Activated CD4-positive, alpha-beta T cell treated with anti-CD3 and anti-CD28 coated beads for 36 hours (primary cell): ENCODE measurements around the gene TXNL4A. TPM values are rescaled to one million over a fixed set of nuclear protein-coding genes. Genes with fewer than 3 reads are reported as not detected.

Source experiments
- ATAC-seq: fragments of 200-7000 bp; cut with Tn5 transposase; one replicate; pipeline ENCODE4 v1.10.0; 2021; ENCODE audit warnings: mild to moderate bottlenecking, moderate library complexity
- CTCF ChIA-PET: fragments of 350-600 bp; sonication (Branson Sonifier 250); formaldehyde crosslinking; loops from one replicate; lab custom pipeline; 2021; ENCODE audit warnings: antibody characterized with exemption; lab: Charles Lee
- POLR2A ChIA-PET: fragments of 350-600 bp; sonication (Branson Sonifier 250); formaldehyde crosslinking; loops from one replicate; lab custom pipeline; 2021; ENCODE audit warnings: antibody characterized with exemption, inconsistent platforms; lab: Charles Lee
- DNase-seq: peaks from one replicate; pipeline ENCODE4 v3.0.0-alpha.2; 2020
- H3K27ac Mint-ChIP-seq: one replicate; pipeline ENCODE4 v1.8.0; 2021; ENCODE audit warnings: mixed read lengths
- H3K27me3 Mint-ChIP-seq: one replicate; pipeline ENCODE4 v1.8.0; 2021; ENCODE audit warnings: mixed read lengths
- H3K36me3 Mint-ChIP-seq: one replicate; pipeline ENCODE4 v1.8.0; 2021; ENCODE audit warnings: low read depth, mixed read lengths
- H3K4me1 Mint-ChIP-seq: one replicate; pipeline ENCODE4 v1.8.0; 2021; ENCODE audit warnings: mixed read lengths
- H3K4me3 Mint-ChIP-seq: one replicate; pipeline ENCODE4 v1.8.0; 2021; ENCODE audit warnings: mild to moderate bottlenecking, moderate library complexity, mixed read lengths
- H3K9me3 Mint-ChIP-seq: one replicate; pipeline ENCODE4 v1.8.0; 2021; ENCODE audit warnings: low read depth, mixed read lengths
- intact Hi-C, 2 experiments: fragments of 100-400 bp; cut with DNase I in 1 of 2; cut with micrococcal nuclease in 1 of 2; formaldehyde crosslinking; loops; one replicate each; pipeline versions ENCODE4 v1.14.2 to v1.15.1; 2022 to 2024; cut with DNase I, micrococcal nuclease
- total RNA-seq, 2 experiments: library from RNA; stranded (reverse); gene quantifications; one replicate each; pipeline ENCODE4 v1.2.3, GENCODE V29; 2021

The TXNL4A gene
- total RNA-seq, 2 experiments from 2014 or later = 150 to 194 TPM

DNA sequence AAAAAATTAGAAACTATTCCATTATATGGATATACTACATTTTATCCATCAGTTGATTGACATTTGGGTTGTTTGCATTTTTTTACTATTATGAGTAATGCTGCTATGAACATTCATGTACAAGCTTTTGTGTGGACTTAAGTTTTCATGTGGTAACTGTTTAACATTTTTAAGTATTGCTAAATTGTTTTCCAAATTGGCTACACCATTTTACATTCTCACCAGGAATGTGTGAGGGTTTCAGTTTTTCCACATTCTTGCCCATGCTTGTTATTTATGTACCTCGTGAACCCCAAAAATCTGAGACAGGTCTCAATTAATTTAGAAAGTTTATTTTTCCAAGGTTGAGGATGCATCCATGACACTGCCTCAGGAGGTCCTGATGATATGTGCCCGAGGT is 3.1 kb upstream of the TXNL4A start:
- ATAC-seq (no peak), DNase-seq (no peak)
- ChIA-PET CTCF (no interaction called here), POLR2A (no interaction called here)
- H3K9me3 Mint-ChIP-seq = no peaks in the 10 kb centered on the region
- H3K4me1 Mint-ChIP-seq = peaks cover 7% of the 10 kb centered on the region
- peaks cover 8% of the 10 kb centered on the region for H3K36me3 Mint-ChIP-seq
- no peak overlapping the region for H3K27ac Mint-ChIP-seq
- intact Hi-C loops = no loop called here
- H3K4me3 Mint-ChIP-seq = no peak overlapping the region
- H3K27me3 Mint-ChIP-seq = no peaks in the 10 kb centered on the region

DNA sequence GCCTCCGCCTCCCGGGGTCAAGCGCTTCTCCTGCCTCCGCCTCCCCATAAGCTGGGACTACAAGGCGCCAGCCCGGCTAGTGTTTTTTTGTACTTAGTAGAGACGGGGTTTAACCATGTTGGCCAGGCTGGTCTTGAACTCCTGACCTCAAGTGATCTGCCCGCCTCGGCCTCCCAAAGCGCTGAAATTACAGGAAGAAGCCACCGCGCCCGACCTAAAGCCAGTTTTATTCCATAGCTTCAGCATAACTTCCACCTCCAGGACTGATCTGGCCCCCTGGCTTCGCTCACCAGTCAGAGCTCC is 783 bp upstream of the TXNL4A start:
- CTCF ChIA-PET = interaction anchor here (0.7 to 0.9 kb wide), 4 partner anchors 9 to 421 kb away, joined by 3 to 5 read pairs (median 3); no protein-coding TSS in a partner anchor
- Mint-ChIP-seq H3K27me3 (no peaks in the 10 kb centered on the region), H3K27ac (peak overlapping the region; percentile 98), H3K9me3 (no peaks in the 10 kb centered on the region), H3K4me3 (peak overlapping the region; percentile 92), H3K36me3 (peaks cover 24% of the 10 kb centered on the region), H3K4me1 (peaks cover 25% of the 10 kb centered on the region)
- DNase-seq (peak; percentile 34), ATAC-seq (no peak)
- POLR2A ChIA-PET = interaction anchor here (2.2 kb wide), 1 partner anchor 170 kb away, joined by 5 read pairs; no protein-coding TSS in a partner anchor
- intact Hi-C loops = loop anchor here (2.0 to 5.0 kb wide), 4 partner anchors 38 to 467 kb away; partner anchors contain the start of genes ADNP2 (in 1 of the 2) and SLC66A2 (in 1 of the 2)

DNA sequence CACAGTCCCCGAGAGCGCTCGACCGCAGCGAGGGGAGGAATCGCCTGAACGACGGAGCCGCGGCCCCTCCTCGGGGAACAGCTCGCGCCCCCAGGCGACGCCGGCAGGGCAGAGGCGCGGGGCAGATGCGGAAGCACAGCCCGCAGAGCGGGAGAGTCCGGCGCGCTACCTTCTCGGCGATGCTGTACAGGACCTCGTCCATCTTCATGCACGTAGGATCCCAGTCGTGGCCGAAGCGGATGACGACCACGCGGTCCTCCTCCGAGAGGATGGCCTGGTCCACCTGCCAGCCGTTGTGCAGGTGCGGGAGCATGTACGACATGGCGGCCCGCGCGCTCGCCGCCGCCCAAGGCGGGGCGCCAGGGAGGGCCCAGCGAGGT is 302 bp downstream of the TXNL4A start:
- peak; percentile 70 for ATAC-seq
- CTCF ChIA-PET = interaction anchor here (0.7 to 1.9 kb wide), 4 partner anchors 25 to 247 kb away, joined by 3 to 5 read pairs (median 4); no protein-coding TSS in a partner anchor
- DNase-seq = peak; percentile 81
- Mint-ChIP-seq H3K27me3 (no peaks in the 10 kb centered on the region), H3K36me3 (peaks cover 31% of the 10 kb centered on the region), H3K27ac (peak overlapping the region; percentile 91), H3K4me1 (peaks cover 36% of the 10 kb centered on the region), H3K9me3 (no peaks in the 10 kb centered on the region), H3K4me3 (peak overlapping the region; percentile 92)
- POLR2A ChIA-PET = interaction anchor here (1.1 to 2.2 kb wide), 2 partner anchors 46 to 171 kb away, joined by 3 to 5 read pairs; partner anchors contain the start of gene RBFA
- intact Hi-C loops = loop anchor here (1.0 to 5.0 kb wide), 11 partner anchors 24 to 593 kb away; partner anchors contain the start of genes ADNP2 (in 2 of the 2), SLC66A2 (in 2 of the 2), CTDP1 (in 1 of the 2) and HSBP1L1 (in 1 of the 2)

DNA sequence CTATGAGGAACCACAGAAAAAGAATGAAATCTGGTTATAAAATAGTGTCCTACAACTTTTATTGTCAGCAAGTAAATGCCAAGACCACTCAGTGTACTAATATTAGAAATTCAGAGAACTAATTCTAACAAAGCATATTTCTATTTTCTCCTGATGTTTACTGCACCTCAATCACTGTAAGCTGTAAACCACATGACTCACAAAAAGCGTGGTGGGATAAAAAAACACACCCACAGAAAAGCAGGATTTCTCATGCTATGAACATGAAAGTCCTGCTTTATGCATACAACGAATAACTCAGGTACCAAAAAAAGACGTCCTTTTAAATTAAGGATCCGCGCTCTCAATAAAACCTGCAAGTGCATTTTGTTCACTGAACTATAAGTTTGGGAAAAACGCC is 797 bp downstream of the TXNL4A start:
- ATAC-seq (no peak), DNase-seq (no peak)
- Mint-ChIP-seq H3K36me3 (peaks cover 33% of the 10 kb centered on the region), H3K9me3 (no peaks in the 10 kb centered on the region), H3K4me3 (peak overlapping the region; percentile 92), H3K27ac (peak overlapping the region; percentile 91), H3K4me1 (peaks cover 41% of the 10 kb centered on the region), H3K27me3 (no peaks in the 10 kb centered on the region)
- intact Hi-C loops = loop anchor here (1.0 to 5.0 kb wide), 4 partner anchors 47 to 465 kb away; partner anchors contain the start of genes ADNP2 (in 1 of the 2) and RBFA (in 1 of the 2)
- CTCF ChIA-PET = interaction anchor here (0.7 to 1.9 kb wide), 4 partner anchors 24 to 246 kb away, joined by 3 to 5 read pairs (median 4); no protein-coding TSS in a partner anchor
- POLR2A ChIA-PET = interaction anchor here (0.6 to 2.2 kb wide), 4 partner anchors 26 to 172 kb away, joined by 3 to 5 read pairs (median 3); partner anchors contain the start of gene RBFA

DNA sequence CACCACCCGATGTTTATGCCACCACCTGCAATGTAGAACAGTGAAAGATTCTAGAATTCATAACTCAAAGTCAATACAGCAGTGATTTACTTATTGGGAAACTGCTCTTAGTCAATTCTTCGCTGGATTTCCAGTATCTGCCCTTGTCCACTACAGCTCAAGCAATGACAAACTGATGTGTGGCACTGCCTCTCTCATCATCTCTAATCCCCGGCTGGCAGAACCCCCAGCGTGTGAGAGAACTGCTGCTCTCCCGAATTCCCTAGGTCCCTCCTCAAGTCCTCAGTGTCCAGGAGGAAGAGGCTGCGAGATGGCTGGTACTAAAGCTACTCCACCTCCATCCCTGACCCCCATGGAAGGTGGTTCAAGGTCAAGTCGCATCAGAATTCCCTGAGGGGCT is 1.6 kb downstream of the TXNL4A start:
- Mint-ChIP-seq H3K27ac (peak overlapping the region; percentile 91), H3K36me3 (peaks cover 41% of the 10 kb centered on the region), H3K27me3 (no peaks in the 10 kb centered on the region), H3K4me3 (peak overlapping the region; percentile 92), H3K9me3 (no peaks in the 10 kb centered on the region), H3K4me1 (peaks cover 50% of the 10 kb centered on the region)
- DNase-seq (no peak), ATAC-seq (no peak)
- intact Hi-C loops = loop anchor here (1.0 to 5.0 kb wide), 4 partner anchors 48 to 464 kb away; partner anchors contain the start of genes ADNP2 (in 1 of the 2) and RBFA (in 1 of the 2)
- ChIA-PET POLR2A (no interaction called here), CTCF (interaction anchor here (0.6 to 1.9 kb wide), 5 partner anchors 9 to 307 kb away, joined by 3 to 5 read pairs (median 4); no protein-coding TSS in a partner anchor)

DNA sequence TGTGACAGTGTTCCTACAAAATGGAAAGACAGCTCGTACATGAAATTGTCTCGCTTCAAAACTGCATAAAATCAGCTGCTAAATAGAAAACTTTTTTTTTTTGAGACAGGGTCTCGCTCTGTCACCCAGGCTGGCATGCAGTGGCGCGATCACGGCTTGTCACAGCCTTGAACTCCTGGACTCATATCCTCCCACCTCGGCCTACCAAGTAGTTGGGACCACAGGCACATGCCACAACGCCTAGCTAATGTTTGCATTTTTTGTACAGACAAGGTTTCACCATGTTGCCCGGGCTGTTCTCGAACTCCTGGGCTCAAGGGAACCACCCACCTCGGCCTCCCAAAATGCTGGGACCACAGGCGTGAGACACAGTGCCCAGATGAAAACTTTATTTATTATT is 3.2 kb downstream of the TXNL4A start:
- ChIA-PET POLR2A (interaction anchor here (0.7 to 1.5 kb wide), 3 partner anchors 18 to 585 kb away, joined by 3 to 5 read pairs (median 4); no protein-coding TSS in a partner anchor), CTCF (interaction anchor here (0.6 to 1.6 kb wide), 5 partner anchors 12 to 144 kb away, joined by 3 to 4 read pairs (median 4); partner anchors contain the start of gene HSBP1L1)
- Mint-ChIP-seq H3K27ac (peak overlapping the region; percentile 25), H3K4me1 (peaks cover 60% of the 10 kb centered on the region), H3K36me3 (peaks cover 44% of the 10 kb centered on the region), H3K4me3 (no peak overlapping the region), H3K27me3 (no peaks in the 10 kb centered on the region), H3K9me3 (no peaks in the 10 kb centered on the region)
- no peak for DNase-seq
- no peak for ATAC-seq
- intact Hi-C loops = loop anchor here (5.0 kb wide), 3 partner anchors 122 to 463 kb away; partner anchors contain the start of gene ADNP2 (in 1 of the 2)

DNA sequence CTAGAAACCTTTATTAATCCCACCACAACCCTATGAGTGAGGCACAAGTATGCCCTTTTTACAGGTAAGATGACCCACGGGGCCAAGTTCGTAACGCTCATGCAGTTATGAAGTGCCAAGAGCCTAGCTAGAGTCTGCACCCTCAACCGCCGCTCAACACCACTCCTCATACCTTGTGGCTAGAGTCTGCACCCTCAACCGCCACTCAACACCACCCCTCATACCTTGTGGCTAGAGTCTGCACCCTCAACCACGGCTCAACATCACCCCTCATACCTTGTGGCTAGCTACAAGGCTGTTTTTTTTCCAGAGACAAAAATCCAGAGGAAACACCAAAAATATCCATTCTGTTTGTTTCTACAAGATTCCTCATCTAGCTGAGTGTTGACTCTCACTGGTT is 4.6 kb downstream of the TXNL4A start:
- ATAC-seq (no peak), DNase-seq (no peak)
- H3K27ac Mint-ChIP-seq = peak overlapping the region; percentile 12
- CTCF ChIA-PET = interaction anchor here (0.7 to 1.9 kb wide), 3 partner anchors 45 to 236 kb away, joined by 3 to 5 read pairs (median 5); no protein-coding TSS in a partner anchor
- no peaks in the 10 kb centered on the region for H3K27me3 Mint-ChIP-seq
- POLR2A ChIA-PET = no interaction called here
- H3K36me3 Mint-ChIP-seq = peaks cover 54% of the 10 kb centered on the region
- peak overlapping the region; percentile 9 for H3K4me3 Mint-ChIP-seq
- H3K4me1 Mint-ChIP-seq = peaks cover 69% of the 10 kb centered on the region
- no peaks in the 10 kb centered on the region for H3K9me3 Mint-ChIP-seq
- intact Hi-C loops = no loop called here

DNA sequence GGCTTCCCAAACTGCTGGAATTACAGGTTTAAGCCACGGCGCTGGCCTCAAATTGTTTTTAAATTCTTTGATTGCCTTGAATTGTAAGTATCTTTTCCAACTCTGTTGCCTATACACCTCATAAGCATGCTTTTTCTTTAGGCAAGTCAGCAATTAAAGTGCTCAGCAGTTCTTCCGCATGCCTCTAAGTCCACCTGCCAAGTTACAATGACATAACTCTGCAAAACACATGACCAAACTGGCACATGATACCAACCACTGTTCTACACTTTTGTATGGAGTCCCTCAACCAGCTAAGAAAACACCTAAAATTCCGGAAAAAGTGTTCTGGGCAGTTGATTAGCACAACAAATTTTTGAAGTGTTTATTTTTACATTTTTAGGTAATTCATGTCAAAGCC is 5.1 kb downstream of the TXNL4A start:
- Mint-ChIP-seq H3K27me3 (no peaks in the 10 kb centered on the region), H3K36me3 (peaks cover 53% of the 10 kb centered on the region), H3K27ac (peak overlapping the region; percentile 60), H3K4me3 (no peak overlapping the region), H3K4me1 (peaks cover 69% of the 10 kb centered on the region), H3K9me3 (no peaks in the 10 kb centered on the region)
- no peak for DNase-seq
- ATAC-seq = no peak
- CTCF ChIA-PET = interaction anchor here (0.7 to 1.9 kb wide), 6 partner anchors 27 to 176 kb away, joined by 3 to 5 read pairs (median 3); no protein-coding TSS in a partner anchor
- POLR2A ChIA-PET = interaction anchor here (0.6 to 1.1 kb wide), 3 partner anchors 10 to 51 kb away, joined by 3 to 4 read pairs (median 3); partner anchors contain the start of gene RBFA
- intact Hi-C loops = no loop called here

DNA sequence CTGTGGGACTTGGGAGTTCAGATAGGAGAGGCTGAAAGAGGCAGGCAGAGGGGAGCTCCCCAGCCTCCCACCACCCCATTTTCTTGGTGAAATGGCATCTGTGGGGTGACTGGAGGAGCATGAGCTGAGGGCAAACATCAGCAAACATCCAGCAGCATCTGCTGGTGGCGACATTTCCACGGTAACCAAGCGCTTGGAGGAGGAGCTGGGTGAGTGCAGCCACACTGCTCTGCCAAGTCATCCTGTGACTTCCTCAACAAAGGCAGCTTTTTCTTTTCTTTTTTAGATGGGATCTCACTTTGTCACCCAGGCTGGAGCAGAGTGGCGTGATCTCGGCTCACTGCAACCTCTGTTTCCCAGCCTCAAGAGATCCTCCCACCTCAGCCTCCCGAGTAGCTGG is 5.6 kb downstream of the TXNL4A start:
- intact Hi-C loops = no loop called here
- ATAC-seq (peak; percentile 88), DNase-seq (peak; percentile 74)
- H3K4me3 Mint-ChIP-seq = no peak overlapping the region
- no peaks in the 10 kb centered on the region for H3K9me3 Mint-ChIP-seq
- H3K27ac Mint-ChIP-seq = peak overlapping the region; percentile 82
- peaks cover 73% of the 10 kb centered on the region for H3K4me1 Mint-ChIP-seq
- no peaks in the 10 kb centered on the region for H3K27me3 Mint-ChIP-seq
- ChIA-PET CTCF (interaction anchor here (0.7 to 1.9 kb wide), 6 partner anchors 27 to 176 kb away, joined by 3 to 5 read pairs (median 3); no protein-coding TSS in a partner anchor), POLR2A (interaction anchor here (0.6 to 1.1 kb wide), 3 partner anchors 10 to 51 kb away, joined by 3 to 4 read pairs (median 3); partner anchors contain the start of gene RBFA)
- peaks cover 56% of the 10 kb centered on the region for H3K36me3 Mint-ChIP-seq

DNA sequence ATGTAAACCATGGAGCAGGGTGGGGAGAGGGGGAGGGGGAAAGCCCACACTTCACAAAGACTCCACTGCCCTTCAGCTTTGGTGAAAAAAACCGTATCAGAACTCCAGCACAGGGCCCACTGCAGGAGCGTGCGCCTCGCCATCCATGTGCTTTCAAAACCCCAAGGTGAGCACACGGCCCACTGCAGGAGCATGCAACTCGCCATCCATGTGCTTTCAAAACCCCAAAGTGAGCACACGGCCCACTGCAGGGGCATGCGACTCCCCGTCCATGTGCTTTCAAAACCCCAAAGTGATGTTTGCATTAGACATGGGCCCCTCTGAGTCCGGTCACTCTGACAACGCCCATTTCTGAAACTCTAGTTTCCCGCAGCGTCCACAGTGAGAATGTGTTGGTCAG is 7.8 kb downstream of the TXNL4A start:
- H3K27ac Mint-ChIP-seq = peak overlapping the region; percentile 6
- intact Hi-C loops = no loop called here
- no peaks in the 10 kb centered on the region for H3K9me3 Mint-ChIP-seq
- peaks cover 54% of the 10 kb centered on the region for H3K36me3 Mint-ChIP-seq
- ChIA-PET POLR2A (no interaction called here), CTCF (no interaction called here)
- ATAC-seq = no peak
- peaks cover 62% of the 10 kb centered on the region for H3K4me1 Mint-ChIP-seq
- H3K4me3 Mint-ChIP-seq = no peak overlapping the region
- DNase-seq = no peak
- H3K27me3 Mint-ChIP-seq = no peaks in the 10 kb centered on the region

DNA sequence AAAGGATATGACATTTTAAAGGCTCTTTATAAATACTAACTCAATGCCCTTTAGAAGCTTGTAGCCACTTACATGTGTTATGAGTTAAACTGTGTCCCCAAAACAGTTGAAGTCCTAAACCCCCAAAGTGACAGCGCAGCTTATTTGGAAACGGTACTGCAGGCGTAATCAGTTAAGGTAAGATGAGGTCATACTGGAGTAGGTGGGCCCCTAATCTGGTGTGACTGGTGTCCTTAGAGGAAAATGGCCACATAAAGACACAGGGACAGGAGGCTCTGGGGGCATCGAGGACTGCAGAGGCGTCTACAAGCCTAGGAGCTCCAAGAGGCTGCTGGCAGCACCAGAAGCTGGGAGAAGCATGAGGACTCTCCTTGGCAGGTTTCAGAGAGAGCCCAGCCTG is 8.5 kb downstream of the TXNL4A start:
- no peaks in the 10 kb centered on the region for H3K27me3 Mint-ChIP-seq
- DNase-seq (no peak), ATAC-seq (no peak)
- H3K27ac Mint-ChIP-seq = peak overlapping the region; percentile 53
- no peaks in the 10 kb centered on the region for H3K9me3 Mint-ChIP-seq
- peaks cover 55% of the 10 kb centered on the region for H3K4me1 Mint-ChIP-seq
- H3K36me3 Mint-ChIP-seq = peaks cover 53% of the 10 kb centered on the region
- intact Hi-C loops = loop anchor here in 1 of 2 experiments (5.0 kb wide), 1 partner anchor 178 kb away; no protein-coding TSS in a partner anchor
- CTCF ChIA-PET = no interaction called here
- no peak overlapping the region for H3K4me3 Mint-ChIP-seq
- POLR2A ChIA-PET = no interaction called here
